Measurements from ENCODE around the gene GRSF1.
"Not testable (repeated sequence)": the region's sequence is repeated elsewhere in the genome, so short reads cannot be mapped to it uniquely, and the experiment has no call there.

Gene GRSF1

GRCh38 chr4:70842761-70843435 lies 3.2 kb upstream of the GRSF1 start:
- H3K79me2 ChIP-seq = no peaks in the 10 kb centered on the region
- H3K4me2 ChIP-seq (ENCODE audit: low read length) = no peak overlapping the region
- H3K9ac ChIP-seq = no peak overlapping the region
- no peak overlapping the region for H3K4me3 ChIP-seq (ENCODE audit: low read depth, low read length)
- no peak overlapping the region for H3K27ac ChIP-seq
- no peaks in the 10 kb centered on the region for H3K9me3 ChIP-seq (ENCODE audit: control insufficient read depth, low read length)
- H3K4me1 ChIP-seq = no peaks in the 10 kb centered on the region
- no peak overlapping the region for H2AFZ ChIP-seq
- no peaks in the 10 kb centered on the region for H3K36me3 ChIP-seq (ENCODE audit: control insufficient read depth, insufficient read depth, low read length)
- no peaks in the 10 kb centered on the region for H3K27me3 ChIP-seq (ENCODE audit: control insufficient read depth, insufficient read depth, low read length)
- TF ChIP-seq CTCF (IDR thresholded peaks at IDR 0.05) = no peak

- Histone ChIP-seq H3K9me3 (ENCODE audit: control insufficient read depth, low read length) (no peaks in the 10 kb centered on the region), H2AFZ (no peak overlapping the region), H3K4me2 (ENCODE audit: low read length) (no peak overlapping the region), H3K4me3 (ENCODE audit: low read depth, low read length) (no peak overlapping the region), H3K9ac (no peak overlapping the region), H3K79me2 (peaks cover 3% of the 10 kb centered on the region), H3K36me3 (ENCODE audit: control insufficient read depth, insufficient read depth, low read length) (no peaks in the 10 kb centered on the region), H3K27me3 (ENCODE audit: control insufficient read depth, insufficient read depth, low read length) (no peaks in the 10 kb centered on the region), H3K27ac (no peak overlapping the region), H3K4me1 (no peaks in the 10 kb centered on the region)
- TF ChIP-seq CTCF (IDR thresholded peaks at IDR 0.05) = no peak
These were observed 2.3 kb upstream of the GRSF1 start for GRCh38 chr4:70841951-70842350.

GRCh38 chr4:70841211-70841610 lies 1.5 kb upstream of the GRSF1 start:
- H3K27me3 ChIP-seq (ENCODE audit: control insufficient read depth, insufficient read depth, low read length) = no peaks in the 10 kb centered on the region
- H2AFZ ChIP-seq = peak overlapping the region; percentile 3
- H3K9me3 ChIP-seq (ENCODE audit: control insufficient read depth, low read length) = no peaks in the 10 kb centered on the region
- H3K27ac ChIP-seq = no peak overlapping the region
- no peak overlapping the region for H3K4me2 ChIP-seq (ENCODE audit: low read length)
- peaks cover 2% of the 10 kb centered on the region for H3K4me1 ChIP-seq
- TF ChIP-seq CTCF (IDR thresholded peaks at IDR 0.05) = no peak
- no peak overlapping the region for H3K9ac ChIP-seq
- H3K36me3 ChIP-seq (ENCODE audit: control insufficient read depth, insufficient read depth, low read length) = no peaks in the 10 kb centered on the region
- no peak overlapping the region for H3K4me3 ChIP-seq (ENCODE audit: low read depth, low read length)
- H3K79me2 ChIP-seq = peaks cover 9% of the 10 kb centered on the region

- not testable (repeated sequence) for H3K9ac ChIP-seq; H3K9me3 ChIP-seq (ENCODE audit: control insufficient read depth, low read length); H2AFZ ChIP-seq; H3K27ac ChIP-seq; H3K36me3 ChIP-seq (ENCODE audit: control insufficient read depth, insufficient read depth, low read length); H3K4me1 ChIP-seq; H3K4me2 ChIP-seq (ENCODE audit: low read length); H3K27me3 ChIP-seq (ENCODE audit: control insufficient read depth, insufficient read depth, low read length); H3K4me3 ChIP-seq (ENCODE audit: low read depth, low read length)
- peaks cover 11% of the 10 kb centered on the region for H3K79me2 ChIP-seq
These were observed 941 bp upstream of the GRSF1 start for GRCh38 chr4:70840631-70841030.

GRCh38 chr4:70840137-70840536 lies 447 bp upstream of the GRSF1 start:
- not testable (repeated sequence) for H3K27me3 ChIP-seq (ENCODE audit: control insufficient read depth, insufficient read depth, low read length); H3K9me3 ChIP-seq (ENCODE audit: control insufficient read depth, low read length); H3K9ac ChIP-seq; H3K36me3 ChIP-seq (ENCODE audit: control insufficient read depth, insufficient read depth, low read length); H3K4me1 ChIP-seq; H3K4me2 ChIP-seq (ENCODE audit: low read length); H3K27ac ChIP-seq; H2AFZ ChIP-seq
- Histone ChIP-seq H3K79me2 (peaks cover 12% of the 10 kb centered on the region), H3K4me3 (ENCODE audit: low read depth, low read length) (peak overlapping the region; percentile 31)

Data from parathyroid adenoma (tissue), 2 donors.